ENCODE data around the gene ZNF415.
"Not testable (repeated sequence)": the region's sequence is repeated elsewhere in the genome, so short reads cannot be mapped to it uniquely, and the experiment has no call there.

ZNF415 gene

GRCh38 chr19:53130506-53130905, 2.2 kb downstream of the ZNF415 start:
- Histone ChIP-seq H3K4me3 (ENCODE audit: severe bottlenecking) (no peak overlapping the region), H3K9me3 (ENCODE audit: severe bottlenecking) (no peaks in the 10 kb centered on the region), H3K27me3 (ENCODE audit: insufficient read depth, poor library complexity, severe bottlenecking) (no peaks in the 10 kb centered on the region), H3K27ac (ENCODE audit: poor library complexity, severe bottlenecking) (no peak overlapping the region), H3K4me1 (ENCODE audit: insufficient read depth, poor library complexity, severe bottlenecking) (no peaks in the 10 kb centered on the region), H3K36me3 (ENCODE audit: low read depth) (no peaks in the 10 kb centered on the region)
- DNase-seq (ENCODE audit: low spot score): no peak
- no peak for ATAC-seq (ENCODE audit: low read depth)
- TF ChIP-seq CTCF (IDR thresholded peaks at IDR 0.05; ENCODE audit: poor library complexity, severe bottlenecking): no peak

- not testable (repeated sequence) for H3K4me3 ChIP-seq (ENCODE audit: severe bottlenecking); H3K36me3 ChIP-seq (ENCODE audit: low read depth); H3K27ac ChIP-seq (ENCODE audit: poor library complexity, severe bottlenecking); DNase-seq (ENCODE audit: low spot score); ATAC-seq (ENCODE audit: low read depth); H3K9me3 ChIP-seq (ENCODE audit: severe bottlenecking); H3K4me1 ChIP-seq (ENCODE audit: insufficient read depth, poor library complexity, severe bottlenecking); H3K27me3 ChIP-seq (ENCODE audit: insufficient read depth, poor library complexity, severe bottlenecking)
Measured at GRCh38 chr19:53126733-53127526, 5.8 kb downstream of the ZNF415 start.

GRCh38 chr19:53123400-53123799, 9.3 kb downstream of the ZNF415 start:
- no peak for ATAC-seq (ENCODE audit: low read depth)
- no peak overlapping the region for H3K27ac ChIP-seq (ENCODE audit: poor library complexity, severe bottlenecking)
- no peak for DNase-seq (ENCODE audit: low spot score)
- H3K4me1 ChIP-seq (ENCODE audit: insufficient read depth, poor library complexity, severe bottlenecking): no peaks in the 10 kb centered on the region
- TF ChIP-seq CTCF (IDR thresholded peaks at IDR 0.05; ENCODE audit: poor library complexity, severe bottlenecking): no peak
- H3K4me3 ChIP-seq (ENCODE audit: severe bottlenecking): no peak overlapping the region
- no peaks in the 10 kb centered on the region for H3K36me3 ChIP-seq (ENCODE audit: low read depth)
- H3K9me3 ChIP-seq (ENCODE audit: severe bottlenecking): peaks cover 1% of the 10 kb centered on the region
- no peaks in the 10 kb centered on the region for H3K27me3 ChIP-seq (ENCODE audit: insufficient read depth, poor library complexity, severe bottlenecking)

- peaks cover 13% of the 10 kb centered on the region; the same call in 1 of the 2 replicates for H3K36me3 ChIP-seq (ENCODE audit: low read depth)
- no peaks in the 10 kb centered on the region for H3K9me3 ChIP-seq (ENCODE audit: severe bottlenecking)
Measured at GRCh38 chr19:53112286-53112685, 20.4 kb downstream of the ZNF415 start.

GRCh38 chr19:53109527-53109926, 23.2 kb downstream of the ZNF415 start:
- H3K36me3 ChIP-seq (ENCODE audit: low read depth): peaks cover 13% of the 10 kb centered on the region; the same call in 1 of the 2 replicates
- no peaks in the 10 kb centered on the region for H3K27me3 ChIP-seq (ENCODE audit: insufficient read depth, poor library complexity, severe bottlenecking)
- DNase-seq (ENCODE audit: low spot score) (no peak), ATAC-seq (ENCODE audit: low read depth) (no peak)
- H3K9me3 ChIP-seq (ENCODE audit: severe bottlenecking): no peaks in the 10 kb centered on the region
- no peak for TF ChIP-seq CTCF (IDR thresholded peaks at IDR 0.05; ENCODE audit: poor library complexity, severe bottlenecking)
- H3K27ac ChIP-seq (ENCODE audit: poor library complexity, severe bottlenecking): no peak overlapping the region
- H3K4me1 ChIP-seq (ENCODE audit: insufficient read depth, poor library complexity, severe bottlenecking): no peaks in the 10 kb centered on the region
- no peak overlapping the region for H3K4me3 ChIP-seq (ENCODE audit: severe bottlenecking)

More at GRCh38 chr19:53112286-53112685, 20.4 kb downstream of the ZNF415 start:
- no peak for ATAC-seq (ENCODE audit: low read depth)
- H3K4me3 ChIP-seq (ENCODE audit: severe bottlenecking): no peak overlapping the region
- no peak for DNase-seq (ENCODE audit: low spot score)
- no peak overlapping the region for H3K27ac ChIP-seq (ENCODE audit: poor library complexity, severe bottlenecking)
- no peak for TF ChIP-seq CTCF (IDR thresholded peaks at IDR 0.05; ENCODE audit: poor library complexity, severe bottlenecking)
- H3K27me3 ChIP-seq (ENCODE audit: insufficient read depth, poor library complexity, severe bottlenecking): no peaks in the 10 kb centered on the region
- H3K4me1 ChIP-seq (ENCODE audit: insufficient read depth, poor library complexity, severe bottlenecking): no peaks in the 10 kb centered on the region

Measured in RWPE2 (cell line).